ENCODE results near the gene STRBP. TPM values are rescaled to one million over a fixed set of nuclear protein-coding genes. Genes with fewer than 3 reads are reported as not detected.
"Not testable (repeated sequence)": the region's sequence is repeated elsewhere in the genome, so short reads cannot be mapped to it uniquely, and the experiment has no call there.

The STRBP gene
- total and polyA plus RNA-seq, 12 donors, result 10.5 to 22.2 (median 13.8) TPM

DNA sequence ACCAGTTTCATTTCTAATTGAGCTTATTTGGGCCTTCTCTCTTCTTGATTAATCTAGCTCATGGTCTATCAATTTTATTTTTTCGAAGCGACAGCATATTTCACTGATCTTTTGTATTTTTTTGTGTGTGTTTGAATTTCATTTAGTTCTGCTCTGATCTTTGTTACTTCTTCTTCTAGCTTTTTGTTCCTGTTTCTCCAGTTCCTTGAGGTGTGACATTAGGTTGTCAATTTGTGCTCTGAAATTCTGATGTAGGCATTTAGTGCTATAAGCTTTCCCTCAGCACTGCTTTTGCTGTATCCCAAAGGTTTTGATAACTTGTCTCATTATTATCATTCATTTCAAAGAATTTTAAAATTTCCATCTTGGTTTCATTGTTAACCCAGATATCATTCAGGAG, 67.3 kb downstream of the STRBP start:
- WGBS, 2 donors, result 67 to 97% methylated on average over 2 of the region's 2 CpGs
- no peaks in the 10 kb centered on the region for H3K4me1 ChIP-seq
- intact Hi-C loops (cut with DNase I), result no loop called here
- H3K27ac ChIP-seq, result no peak overlapping the region
- no peaks in the 10 kb centered on the region for H3K27me3 ChIP-seq
- no peak overlapping the region for H3K4me3 ChIP-seq
- ATAC-seq (no peak), DNase-seq (no peak)
- peaks cover 0 to 5% (median 0%) of the 10 kb centered on the region in 9 donors for H3K36me3 ChIP-seq
- no peaks in the 10 kb centered on the region for H3K9me3 ChIP-seq
- TF ChIP-seq, protein P1, sequence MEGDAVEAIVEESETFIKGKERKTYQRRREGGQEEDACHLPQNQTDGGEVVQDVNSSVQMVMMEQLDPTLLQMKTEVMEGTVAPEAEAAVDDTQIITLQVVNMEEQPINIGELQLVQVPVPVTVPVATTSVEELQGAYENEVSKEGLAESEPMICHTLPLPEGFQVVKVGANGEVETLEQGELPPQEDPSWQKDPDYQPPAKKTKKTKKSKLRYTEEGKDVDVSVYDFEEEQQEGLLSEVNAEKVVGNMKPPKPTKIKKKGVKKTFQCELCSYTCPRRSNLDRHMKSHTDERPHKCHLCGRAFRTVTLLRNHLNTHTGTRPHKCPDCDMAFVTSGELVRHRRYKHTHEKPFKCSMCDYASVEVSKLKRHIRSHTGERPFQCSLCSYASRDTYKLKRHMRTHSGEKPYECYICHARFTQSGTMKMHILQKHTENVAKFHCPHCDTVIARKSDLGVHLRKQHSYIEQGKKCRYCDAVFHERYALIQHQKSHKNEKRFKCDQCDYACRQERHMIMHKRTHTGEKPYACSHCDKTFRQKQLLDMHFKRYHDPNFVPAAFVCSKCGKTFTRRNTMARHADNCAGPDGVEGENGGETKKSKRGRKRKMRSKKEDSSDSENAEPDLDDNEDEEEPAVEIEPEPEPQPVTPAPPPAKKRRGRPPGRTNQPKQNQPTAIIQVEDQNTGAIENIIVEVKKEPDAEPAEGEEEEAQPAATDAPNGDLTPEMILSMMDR (IDR thresholded peaks at IDR 0.05), result no peak

DNA sequence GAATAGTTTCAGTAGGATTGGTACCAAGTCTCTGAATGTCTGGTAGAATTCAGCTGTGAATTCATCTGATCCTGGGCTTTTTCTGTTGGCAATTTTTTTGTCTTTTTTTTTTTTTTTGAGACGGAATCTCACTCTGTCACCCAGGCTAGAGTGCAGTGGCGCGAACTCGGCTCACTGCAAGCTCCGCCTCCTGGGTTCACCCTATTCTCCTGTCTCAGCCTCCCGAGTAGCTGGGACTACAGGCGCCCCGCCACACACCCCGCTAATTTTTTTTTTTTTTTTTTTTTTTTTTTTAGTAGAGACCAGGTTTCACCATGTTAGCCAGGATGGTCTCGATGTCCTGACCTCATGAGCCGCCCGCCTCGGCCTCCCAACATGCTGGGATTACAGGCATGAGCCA, 67.9 kb downstream of the STRBP start:
- DNase-seq; H3K9me3 ChIP-seq; H3K4me1 ChIP-seq; H3K4me3 ChIP-seq; H3K27ac ChIP-seq; ATAC-seq; intact Hi-C loops (cut with DNase I); H3K36me3 ChIP-seq; H3K27me3 ChIP-seq: not testable (repeated sequence)
- 97% methylated on average over 13 of the region's 13 CpGs for WGBS, 2 donors

DNA sequence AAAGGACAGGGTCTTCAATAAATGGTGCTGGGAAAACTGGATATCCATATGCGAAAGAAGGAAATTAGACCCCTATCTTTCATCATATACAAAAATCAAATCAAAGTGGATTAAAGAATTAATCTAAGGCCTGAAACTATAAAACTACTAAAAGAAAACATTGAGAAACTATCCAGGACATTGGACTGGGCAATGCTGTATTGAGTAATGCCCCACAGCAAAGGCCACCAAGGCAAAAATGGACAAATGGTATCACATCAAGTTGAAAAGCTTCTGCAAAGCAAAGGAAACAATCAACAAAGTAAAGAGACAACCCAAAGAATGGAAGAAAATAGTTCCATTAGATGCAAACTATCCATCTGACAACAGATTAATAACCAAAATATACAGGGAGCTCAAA, 72.3 kb downstream of the STRBP start:
- H3K4me3 ChIP-seq, result no peak overlapping the region
- TF ChIP-seq, protein P1 (IDR thresholded peaks at IDR 0.05), result no peak
- intact Hi-C loops (cut with DNase I), result no loop called here
- no peaks in the 10 kb centered on the region for H3K27me3 ChIP-seq
- H3K9me3 ChIP-seq, result no peaks in the 10 kb centered on the region
- DNase-seq (no peak), ATAC-seq (no peak)
- no peak overlapping the region for H3K27ac ChIP-seq
- H3K36me3 ChIP-seq, result no peaks in the 10 kb centered on the region
- 96 to 100% methylated on average over 1 of the region's 1 CpG for WGBS, 2 donors
- peaks cover 0 to 7% (median 0%) of the 10 kb centered on the region in 9 donors for H3K4me1 ChIP-seq

DNA sequence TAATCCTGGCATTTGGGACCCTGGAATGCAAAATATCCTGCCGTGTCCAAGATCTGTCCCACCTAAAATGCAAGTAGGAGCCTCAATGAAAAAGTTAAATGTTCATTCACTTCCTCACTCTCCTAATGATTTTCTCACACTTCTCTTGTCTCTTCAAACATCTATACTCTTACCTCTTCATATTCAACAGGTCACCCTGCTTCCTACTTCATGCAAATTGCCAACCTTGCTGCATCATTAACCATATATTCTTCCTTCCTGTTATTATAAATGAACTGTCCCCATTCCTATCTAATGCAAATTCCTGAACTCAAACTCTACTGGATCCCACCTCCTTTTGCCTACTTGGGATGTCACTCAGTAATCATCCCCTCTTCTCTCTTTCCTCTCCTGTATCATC, 74.4 kb downstream of the STRBP start:
- intact Hi-C loops (cut with DNase I), result no loop called here
- WGBS, 2 donors, result 92 to 100% methylated on average over 1 of the region's 1 CpG
- TF ChIP-seq, protein P1 (IDR thresholded peaks at IDR 0.05), result no peak

DNA sequence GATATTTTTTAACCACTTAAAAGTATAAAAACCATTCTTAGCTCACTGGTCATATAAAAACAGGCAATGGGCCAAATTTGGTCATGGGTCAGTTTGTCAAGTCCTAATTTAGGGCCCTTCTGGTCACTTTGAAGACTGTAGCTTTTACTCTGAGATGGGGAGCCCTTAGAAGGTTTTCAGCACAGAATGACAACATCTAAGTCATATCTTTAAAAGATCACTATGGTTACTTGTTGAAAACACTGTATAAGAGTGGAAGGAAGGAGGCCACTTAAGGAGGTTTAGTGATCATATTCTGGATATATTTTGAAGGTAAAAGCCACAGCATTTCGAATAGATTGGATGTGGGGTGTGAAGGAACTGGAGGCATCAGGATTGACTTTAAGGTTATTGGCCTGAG, 76.7 kb downstream of the STRBP start:
- H3K4me1 ChIP-seq, result peaks cover 0 to 7% (median 0%) of the 10 kb centered on the region in 9 donors
- H3K27ac ChIP-seq, result no peak overlapping the region
- intact Hi-C loops (cut with DNase I), result no loop called here
- ATAC-seq, result no peak
- no peak for DNase-seq
- no peaks in the 10 kb centered on the region for H3K9me3 ChIP-seq
- H3K36me3 ChIP-seq, result no peaks in the 10 kb centered on the region
- TF ChIP-seq, protein P1 (IDR thresholded peaks at IDR 0.05), result no peak
- H3K4me3 ChIP-seq, result no peak overlapping the region
- H3K27me3 ChIP-seq, result no peaks in the 10 kb centered on the region
- WGBS, 2 donors, result 90 to 94% methylated on average over 1 of the region's 1 CpG

More for the DNA sequence above, 74.4 kb downstream of the STRBP start:
- Histone ChIP-seq H3K4me3 (no peak overlapping the region), H3K9me3 (no peaks in the 10 kb centered on the region), H3K4me1 (peaks cover 0 to 7% (median 0%) of the 10 kb centered on the region in 9 donors), H3K27me3 (no peaks in the 10 kb centered on the region), H3K27ac (no peak overlapping the region), H3K36me3 (no peaks in the 10 kb centered on the region)
- ATAC-seq (no peak), DNase-seq (no peak)

All from heart right ventricle (tissue), 16 donors.